GM21529 (cell line): ENCODE data around the gene LGR6.
"Not testable (repeated sequence)": the region's sequence is repeated elsewhere in the genome, so short reads cannot be mapped to it uniquely, and the experiment has no call there.

Experiments
- ATAC-seq: cut with Tn5 transposase; IDR thresholded peaks from one replicate; pipeline ENCODE4 v1.9.1; 2021; ENCODE audit not compliant: unreplicated experiment

LGR6 gene

DNA sequence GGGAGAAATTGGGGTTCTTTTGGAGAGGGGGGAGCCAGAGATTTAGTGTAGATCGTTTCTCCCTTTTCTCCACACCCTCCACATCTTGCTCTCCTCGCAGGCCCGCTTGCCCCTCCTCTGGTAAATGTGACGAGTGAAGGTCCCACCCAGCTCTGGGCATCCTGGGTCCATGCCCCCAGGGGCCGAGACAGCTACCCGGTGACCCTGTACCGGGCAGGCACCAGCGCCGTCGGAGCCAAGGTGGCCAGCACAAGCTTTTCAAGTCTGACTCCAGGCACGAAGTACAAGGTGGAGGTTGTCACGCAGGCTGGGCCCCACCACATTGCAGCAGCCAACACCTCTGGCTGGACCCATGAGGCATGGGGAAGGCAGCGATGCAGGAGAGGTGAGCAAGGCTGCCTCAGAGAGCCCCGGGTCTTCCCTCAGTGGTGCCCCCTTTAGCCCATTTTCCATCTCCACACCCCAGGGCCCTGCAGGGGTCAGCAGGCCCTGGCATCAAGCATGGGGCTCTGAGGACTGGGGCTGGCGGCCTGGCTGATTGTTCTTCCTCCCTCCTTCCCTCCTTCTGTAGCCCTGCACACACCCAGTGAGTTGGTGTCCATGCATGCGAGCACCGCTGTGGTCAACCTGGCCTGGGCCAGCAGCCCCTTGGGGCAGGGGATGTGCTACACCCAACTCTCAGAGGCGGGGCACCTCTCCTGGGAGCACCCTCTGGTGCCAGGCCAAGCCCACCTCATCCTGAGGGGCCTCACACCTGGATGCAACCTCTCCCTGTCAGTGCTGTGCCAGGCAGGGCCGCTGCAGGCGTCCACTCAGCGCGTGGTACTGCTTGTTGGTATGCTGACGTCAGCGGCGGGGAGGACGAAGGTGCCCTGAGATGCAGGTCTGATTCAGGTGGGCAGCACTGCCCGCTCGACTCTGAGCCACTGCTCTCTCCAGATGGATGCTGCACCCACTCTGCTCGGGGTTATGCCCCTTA lies 16.4 kb upstream of the LGR6 start:
- no peak for ATAC-seq

DNA sequence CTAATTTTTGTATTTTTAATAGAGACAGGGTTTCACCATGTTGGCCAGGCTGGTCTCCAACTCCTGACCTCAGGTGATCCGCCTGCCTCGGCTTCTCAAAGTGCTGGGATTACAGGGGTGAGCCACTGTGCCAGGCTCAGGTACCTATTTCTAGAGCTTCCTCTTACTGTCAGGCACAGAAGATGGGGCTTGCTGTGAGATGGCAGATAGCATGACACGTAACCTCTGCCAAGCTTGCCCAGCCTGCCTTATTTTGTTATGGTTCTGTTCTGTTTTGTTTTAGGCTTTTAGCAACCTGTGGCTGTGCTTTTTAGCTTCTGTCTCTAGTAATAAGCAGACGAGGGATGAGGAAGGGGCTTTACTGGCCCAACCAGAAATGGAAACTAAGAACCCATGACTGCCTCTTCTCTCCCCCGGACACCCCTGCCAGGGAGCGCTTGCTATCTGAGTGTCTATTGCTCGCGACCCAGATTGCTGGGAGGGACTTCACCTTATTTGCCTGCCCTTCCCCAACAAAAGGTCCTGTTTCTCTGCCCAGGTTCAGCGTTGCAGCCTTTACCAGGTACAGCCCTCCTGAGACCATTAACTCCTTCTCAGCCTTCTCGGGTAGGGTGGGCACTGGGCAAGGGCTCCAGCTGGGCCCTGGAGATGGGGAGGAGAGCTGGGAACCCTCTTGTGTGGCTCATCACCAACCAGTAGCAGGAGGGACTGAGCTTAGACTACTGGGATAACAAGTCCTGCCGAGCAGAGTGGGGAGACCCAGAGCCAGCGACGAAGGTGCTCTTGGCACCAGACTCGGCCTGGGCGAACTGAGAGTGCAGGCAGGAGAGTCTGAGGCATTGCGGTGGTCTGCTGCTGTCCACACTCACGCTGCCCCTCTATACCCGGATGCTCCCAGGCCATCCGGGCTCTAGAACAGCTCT lies 13.5 kb upstream of the LGR6 start:
- ATAC-seq: no peak

DNA sequence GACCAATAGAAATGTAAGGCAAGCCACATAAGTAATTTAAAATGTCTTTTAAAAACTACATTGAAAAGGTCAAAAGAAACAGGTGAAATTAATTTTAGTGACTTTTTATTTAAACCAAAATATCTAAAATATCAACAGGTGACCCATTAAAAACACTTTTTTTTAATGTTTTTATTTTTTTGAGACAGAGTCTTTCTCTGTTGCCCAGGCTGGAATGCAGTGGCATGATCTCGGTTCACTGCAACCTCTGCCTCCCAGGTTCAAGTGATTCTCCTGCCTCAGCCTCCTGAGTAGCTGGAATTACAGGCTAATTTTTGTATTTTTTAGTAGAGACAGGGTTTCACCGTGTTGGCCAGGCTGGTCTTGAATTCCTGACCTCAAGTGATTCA lies 12.9 kb upstream of the LGR6 start:
- ATAC-seq: not testable (repeated sequence)

DNA sequence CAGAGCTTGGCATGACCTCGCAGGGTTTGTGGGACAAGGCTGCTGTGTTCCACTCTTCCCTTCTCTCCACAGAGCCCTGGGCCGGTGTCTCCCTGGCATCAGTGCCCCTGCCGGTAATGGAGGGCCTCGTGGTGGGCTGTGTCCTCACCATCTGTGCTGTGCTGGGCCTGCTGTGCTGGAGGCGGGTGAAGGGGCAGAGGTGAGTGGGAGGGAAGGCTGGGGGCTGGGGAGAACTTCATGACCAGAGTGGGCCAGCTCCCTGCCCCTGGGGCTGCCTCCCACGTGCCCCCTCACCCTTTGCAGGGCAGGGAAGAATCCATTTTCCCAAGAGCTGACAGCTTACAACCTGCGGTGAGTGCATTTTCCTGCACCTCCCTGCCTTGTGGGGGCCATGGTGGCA lies 12.0 kb upstream of the LGR6 start:
- no peak for ATAC-seq

DNA sequence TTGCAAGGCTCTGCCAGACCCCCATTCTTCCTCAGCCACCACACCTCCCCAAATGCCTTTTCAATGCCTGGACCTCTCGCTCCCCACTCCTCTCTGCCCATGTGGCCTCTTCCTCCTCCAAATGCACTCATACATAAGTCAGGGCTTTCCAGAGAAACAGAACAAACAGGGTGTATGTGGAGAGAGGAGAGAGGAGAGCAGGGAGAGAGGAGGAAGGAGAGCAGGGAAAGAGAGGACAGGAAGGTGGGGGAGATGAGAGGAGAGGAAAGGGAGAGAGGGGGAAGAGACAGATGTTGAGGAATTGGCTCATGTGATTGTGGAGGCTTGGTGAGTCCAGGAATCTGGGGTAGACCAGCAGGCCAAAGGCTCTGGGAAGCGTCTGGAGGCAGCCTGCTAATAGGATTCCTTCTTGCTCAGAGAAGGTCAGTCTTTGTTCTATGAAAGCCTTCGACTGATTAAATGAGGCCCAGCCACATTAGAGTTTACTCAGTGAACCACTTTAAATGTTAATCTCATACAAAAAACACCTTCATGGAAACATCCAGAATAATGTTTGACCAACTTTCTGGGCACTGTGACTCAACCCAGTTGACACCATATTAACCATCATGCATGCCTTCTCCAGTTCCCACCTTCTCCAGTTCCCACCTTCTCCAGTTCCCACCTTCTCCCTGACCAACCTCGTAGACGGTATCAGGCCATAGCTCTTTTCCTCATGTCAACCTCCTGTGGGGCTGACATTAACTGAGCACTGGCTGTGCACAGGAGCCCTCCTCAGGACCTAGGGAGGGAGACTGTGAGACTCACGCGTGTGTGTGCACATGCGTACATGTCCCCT lies 11.3 kb upstream of the LGR6 start:
- no peak for ATAC-seq

DNA sequence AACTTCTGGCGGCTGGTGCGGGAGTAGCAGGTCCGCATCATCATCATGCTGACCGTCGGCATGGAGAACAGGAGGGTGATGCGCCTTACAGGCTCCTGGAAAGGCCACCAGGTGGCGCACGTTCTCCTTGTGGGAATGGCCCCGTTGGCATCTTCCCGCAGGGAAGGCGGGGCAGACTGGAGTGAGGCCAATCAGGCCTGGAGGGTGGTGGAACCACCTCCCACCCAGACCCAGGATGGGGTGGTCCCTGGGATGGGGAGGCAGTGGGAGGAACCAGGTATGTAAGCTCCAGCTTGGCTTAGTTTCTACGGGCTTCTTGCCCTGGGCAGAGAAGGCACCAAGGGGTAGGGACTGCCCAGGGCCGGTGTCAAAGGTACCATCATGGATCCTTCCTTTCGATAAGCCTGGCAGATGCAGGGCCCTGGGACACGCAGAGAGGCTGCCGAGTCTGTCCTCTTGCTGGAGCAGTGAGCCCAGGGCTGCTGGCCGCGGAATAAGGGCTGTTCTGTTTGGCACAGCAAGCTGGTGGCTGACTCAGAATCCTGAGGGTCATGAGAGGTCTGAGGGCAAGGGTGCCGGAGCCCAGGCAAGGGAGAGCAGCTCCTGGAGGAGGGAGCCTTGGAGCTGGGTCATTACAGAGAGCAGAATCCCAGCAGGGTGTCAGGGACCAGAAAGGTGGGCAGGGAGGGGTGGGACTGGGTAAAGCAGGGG lies 8.7 kb upstream of the LGR6 start:
- peak; percentile 42 for ATAC-seq

DNA sequence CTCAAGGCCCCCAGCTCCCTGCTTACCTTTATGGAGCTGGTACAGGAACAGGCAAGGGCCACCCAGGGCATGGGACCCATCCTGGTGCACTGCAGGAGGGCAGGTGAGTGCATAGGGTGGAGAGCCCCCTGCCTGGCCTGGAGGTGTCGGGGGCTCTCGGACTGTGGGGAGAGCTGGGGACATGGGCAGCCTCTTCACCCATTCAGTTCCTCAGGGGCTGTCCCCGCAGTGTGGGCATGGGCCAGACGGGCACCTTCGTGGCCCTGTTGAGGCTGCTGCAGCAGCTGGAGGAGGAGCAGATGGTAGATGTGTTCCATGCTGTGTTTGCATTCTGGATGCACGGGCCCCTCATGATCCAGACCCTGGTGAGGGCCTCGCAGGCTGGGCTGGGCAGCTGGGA lies 7.3 kb upstream of the LGR6 start:
- no peak for ATAC-seq

DNA sequence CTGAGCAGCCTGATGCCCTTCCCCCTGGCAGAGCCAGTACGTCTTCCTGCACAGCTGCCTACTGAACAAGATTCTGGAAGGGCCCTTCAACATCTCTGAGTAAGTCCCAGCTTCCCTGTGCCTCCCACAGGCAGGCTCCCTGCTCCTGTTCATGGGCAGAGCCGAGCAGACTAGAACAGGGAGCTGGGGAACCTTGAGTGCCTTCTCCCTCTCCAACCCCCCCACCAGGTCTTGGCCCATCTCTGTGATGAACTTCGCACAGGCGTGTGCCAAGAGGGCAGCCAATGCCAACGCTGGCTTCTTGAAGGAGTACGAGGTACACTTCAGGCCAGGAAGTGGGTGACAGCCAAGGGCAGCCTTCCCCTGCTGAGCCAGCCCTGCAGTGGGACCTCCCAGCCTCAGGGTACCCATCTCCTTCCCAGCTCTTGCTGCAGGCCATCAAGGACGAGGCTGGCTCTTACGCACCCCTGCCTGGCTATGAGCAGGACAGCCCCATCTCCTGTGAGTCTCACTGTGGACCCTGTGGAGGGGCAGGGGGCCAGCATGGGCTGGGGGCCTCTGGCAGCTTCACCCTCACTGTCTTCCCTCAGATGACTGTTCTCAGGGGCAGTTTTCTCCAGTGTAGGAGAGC lies 6.4 kb upstream of the LGR6 start:
- ATAC-seq: no peak

DNA sequence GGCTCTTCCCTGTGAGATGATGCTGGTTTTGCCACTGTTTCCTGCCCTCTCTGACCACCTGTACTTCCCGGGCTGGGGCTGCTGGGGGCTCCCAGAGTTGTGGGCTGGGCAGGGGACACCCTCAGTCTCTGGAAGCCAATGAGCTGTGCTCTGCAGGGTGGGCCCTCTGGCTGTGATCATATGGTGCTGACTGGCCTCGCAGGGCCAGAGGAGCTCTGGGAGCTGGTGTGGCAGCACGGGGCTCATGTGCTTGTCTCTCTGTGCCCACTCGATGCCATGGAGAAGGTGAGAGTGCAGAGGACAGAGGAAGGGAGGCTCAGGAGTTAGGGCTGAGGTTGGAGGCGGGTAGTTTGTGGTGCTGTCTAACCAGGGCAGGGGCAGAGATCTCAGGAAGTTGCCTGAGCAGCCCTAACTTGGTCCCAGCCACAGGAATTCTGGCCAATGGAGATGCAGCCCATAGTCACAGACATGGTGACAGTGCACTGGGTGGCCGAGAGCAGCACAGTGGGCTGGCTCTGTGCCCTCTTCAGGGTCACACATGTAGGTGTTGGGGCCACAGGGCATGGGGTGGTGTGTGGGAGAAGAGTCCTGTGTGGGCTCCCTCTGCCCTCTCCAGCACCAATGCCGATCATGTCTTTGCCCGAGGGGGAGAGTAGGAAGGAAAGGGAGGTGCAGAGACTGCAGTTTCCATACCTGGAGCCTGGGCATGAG lies 5.7 kb upstream of the LGR6 start:
- no peak for ATAC-seq

DNA sequence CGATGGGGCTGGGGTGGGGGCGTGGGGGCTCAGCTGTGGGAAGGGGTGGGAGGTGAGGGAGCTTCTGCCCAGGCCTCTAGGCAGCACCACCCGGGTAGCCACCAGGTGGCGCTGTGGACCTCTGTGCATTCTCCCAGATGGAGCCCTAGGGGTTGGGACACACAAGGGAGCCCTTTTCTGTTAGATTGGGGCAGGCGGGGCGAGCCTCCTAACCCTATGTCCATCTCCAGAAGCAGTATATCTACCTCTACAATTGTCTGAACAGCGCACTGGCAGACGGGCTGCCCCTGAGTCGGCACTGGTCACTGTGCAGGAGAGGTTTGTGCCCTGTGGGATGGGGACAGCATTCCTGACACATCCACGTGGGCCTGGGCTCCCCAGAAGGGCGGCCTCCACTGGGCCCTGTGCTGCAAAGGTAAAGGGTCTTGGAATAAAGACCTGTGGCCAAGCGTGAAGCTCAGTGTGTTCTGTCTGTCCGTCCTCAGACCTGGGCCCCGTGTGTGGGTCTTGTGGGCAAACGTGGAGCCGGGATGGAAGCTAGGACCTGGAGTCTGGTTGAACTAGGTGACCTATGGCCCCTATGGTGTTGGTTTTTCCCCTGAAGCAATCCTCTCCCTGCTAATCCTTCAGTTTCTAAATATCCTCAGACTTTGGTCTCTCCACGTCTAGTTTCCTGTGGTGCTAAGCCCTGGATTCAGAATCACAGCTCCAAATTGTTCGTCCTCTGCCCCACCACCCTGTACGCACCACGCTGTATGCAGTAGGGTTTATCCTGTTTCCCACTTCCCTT lies 4.4 kb upstream of the LGR6 start:
- ATAC-seq: peak; percentile 49

DNA sequence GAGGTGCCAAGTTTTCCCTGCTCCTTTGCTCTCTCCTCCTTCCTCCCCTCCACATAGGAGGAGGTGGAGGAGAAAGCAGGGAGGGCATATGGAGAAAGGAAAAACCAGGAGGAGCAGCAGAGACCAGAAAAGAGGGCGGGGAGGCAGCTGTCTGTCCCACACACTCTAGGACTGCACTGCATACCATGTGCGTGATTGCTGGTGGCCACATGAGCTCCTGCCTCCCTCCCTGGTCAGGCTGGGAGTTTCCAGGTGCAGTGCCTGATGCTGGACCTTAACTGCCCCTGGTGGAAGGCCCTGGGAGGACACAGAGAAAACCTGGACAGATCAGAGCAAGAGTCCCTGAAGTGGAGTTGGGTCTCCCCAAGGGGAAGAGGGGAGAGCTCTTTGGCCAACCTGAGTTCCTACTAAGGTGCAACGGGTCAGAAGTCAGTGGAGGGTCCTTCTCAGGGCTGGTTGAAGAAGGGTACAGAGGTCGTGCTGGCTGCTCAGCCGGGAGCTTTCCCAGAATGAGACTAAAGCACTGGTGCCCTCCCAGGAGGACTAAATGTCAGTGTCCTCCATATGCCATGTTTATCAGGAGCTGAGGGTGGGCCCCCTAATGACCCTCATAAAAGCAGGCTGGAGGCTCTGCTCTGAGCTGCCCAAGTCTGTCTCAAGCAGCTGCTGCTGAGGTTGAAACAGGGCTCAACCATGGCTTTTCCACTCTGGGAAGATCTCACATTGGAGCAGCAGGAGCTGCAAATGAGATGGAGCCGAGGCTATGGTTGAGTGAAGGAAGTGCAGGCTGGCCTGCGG lies 3.5 kb upstream of the LGR6 start:
- no peak for ATAC-seq

DNA sequence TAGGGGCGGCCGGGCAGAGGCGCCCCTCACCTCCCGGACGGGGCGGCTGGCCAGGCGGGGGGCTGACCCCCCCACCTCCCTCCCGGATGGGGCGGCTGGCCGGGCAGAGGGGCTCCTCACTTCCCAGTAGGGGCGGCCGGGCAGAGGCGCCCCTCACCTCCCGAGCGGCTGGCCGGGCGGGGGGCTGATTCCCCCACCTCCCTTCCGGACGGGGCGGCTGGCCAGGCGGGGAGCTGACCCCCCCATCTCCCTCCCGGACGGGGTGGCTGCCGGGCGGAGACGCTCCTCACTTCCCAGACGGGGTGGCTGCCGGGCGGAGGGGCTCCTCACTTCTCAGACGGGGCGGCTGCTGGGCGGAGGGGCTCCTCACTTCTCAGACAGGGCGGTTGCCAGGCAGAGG lies 2.2 kb upstream of the LGR6 start:
- ATAC-seq: not testable (repeated sequence)

DNA sequence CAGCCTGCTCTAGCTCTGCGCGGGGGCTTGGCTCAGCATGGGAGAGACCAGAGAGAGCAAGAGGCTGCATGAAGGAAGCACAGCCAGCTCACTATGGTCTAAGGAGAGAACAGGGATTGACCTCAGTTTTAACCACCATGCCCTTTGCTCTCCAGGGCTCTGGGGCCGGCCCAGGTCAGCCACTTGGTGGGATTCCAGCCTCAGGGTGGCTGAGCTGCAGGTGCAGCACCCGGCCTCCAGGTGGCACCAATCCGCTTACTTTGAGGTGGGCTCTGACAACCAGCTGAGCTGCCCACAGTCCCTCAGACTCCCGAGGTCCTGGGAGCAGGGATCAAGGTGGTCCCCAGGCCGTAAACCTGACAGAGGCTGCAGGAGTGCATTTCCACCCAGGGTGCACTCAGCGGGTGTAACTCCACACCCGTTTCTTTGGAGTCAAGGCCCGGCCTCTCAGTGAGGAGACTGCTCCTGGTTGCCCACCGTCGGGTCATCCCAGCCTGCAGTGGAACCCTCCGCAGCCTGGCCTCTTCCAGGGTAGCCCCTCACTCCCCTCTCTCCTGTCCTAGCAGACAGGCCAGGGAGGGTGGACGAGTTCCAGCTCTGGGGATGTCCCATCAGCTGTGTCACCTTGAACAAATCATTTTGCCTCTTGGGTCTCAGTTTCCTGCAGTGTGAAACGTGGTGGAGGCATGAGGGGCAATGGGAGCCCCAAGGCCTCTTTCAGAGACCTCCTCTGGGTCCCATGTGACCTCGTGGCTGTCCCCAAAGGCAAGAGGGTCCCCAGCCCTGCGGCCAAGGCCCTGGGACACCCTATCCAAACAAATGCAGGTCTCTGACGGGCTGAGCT lies 607 bp upstream of the LGR6 start:
- ATAC-seq: no peak

DNA sequence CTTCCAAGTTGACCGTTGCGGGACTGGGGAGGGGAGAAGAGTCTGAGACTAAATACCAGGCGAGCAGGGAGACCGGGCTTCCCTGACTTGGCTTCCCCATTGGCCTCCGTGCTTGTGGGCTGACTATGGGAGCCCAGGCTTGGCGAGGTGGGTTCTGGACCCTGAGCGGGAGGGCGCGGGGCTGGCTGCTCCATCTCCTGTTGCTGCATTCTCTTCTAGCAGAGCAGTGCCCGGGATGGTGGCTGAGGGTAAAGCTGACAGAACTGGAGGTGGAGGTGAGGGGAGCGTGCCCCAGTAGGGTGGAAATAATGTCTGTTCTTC lies 689 bp downstream of the LGR6 start:
- ATAC-seq: no peak

DNA sequence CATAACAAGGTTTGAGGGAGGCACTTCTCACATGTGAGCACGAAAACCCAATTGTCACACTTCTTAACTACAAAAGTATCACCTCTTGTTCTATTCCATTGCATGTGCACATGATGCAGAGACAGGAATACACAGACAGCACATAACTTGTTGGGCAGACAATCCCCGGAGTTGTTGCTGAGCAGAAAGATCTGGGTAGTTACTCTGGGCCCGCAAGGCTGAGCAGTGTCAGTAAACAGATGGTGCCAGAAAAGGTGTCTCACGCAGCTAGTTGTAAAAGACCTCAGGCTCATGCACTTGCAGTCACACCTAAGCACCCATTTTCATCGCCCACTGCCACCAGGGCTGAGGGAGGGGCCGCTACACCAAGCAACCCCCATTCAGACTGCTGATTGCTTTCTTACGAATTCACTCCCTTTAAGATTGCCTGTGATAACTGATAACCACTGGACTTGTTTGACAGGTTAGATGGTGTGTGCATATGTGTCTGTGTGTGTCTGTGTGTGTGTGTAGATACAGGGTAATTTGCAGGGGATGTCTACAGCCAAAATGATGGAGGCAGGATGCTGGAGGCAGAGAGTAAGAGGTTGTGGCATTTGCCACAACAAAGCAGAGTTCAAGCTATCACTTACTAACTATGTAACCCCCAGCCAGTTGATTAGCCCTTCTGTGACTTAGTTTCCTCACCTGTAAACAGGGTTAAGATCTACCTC lies 4.2 kb downstream of the LGR6 start:
- no peak for ATAC-seq

DNA sequence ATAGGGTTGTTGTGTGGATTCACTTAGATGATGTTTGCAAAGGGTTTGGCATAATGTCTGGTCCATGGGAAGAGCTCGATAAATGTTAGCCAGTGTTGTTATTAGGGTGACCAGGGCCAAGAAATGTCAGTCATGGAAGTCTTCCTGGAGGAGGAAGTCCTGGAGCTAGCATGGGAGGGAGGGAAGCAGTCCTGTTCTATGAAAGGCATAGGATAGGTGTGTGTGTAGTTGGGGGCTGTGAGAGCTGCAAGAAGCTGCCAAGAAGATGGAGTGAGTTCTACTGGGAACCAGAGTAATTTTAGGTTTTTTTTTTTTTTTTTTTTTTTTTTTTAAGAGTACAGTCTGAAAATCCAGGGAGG lies 4.7 kb downstream of the LGR6 start:
- ATAC-seq: no peak
